HepG2 (cell line): ENCODE measurements around the gene DQX1. TPM values are rescaled to one million over a fixed set of nuclear protein-coding genes. Genes with fewer than 3 reads are reported as not detected.

Source experiments
- ATF7 ChIP-seq, 2 experiments: fragments of 450-650 bp in 1 of 2; sonication (generic) in 1 of 2; formaldehyde crosslinking in 1 of 2; IDR thresholded peaks; 2 replicates each; pipeline versions ENCODE4 v1.4.0 to v1.6.1; 2016 to 2020; ENCODE audit warnings: antibody characterized with exemption in 1 of 2, mild to moderate bottlenecking in 1 of 2, missing genetic modification reagents in 1 of 2
- CAMTA2 ChIP-seq: sonication (generic); formaldehyde crosslinking; IDR thresholded peaks from 2 replicates; pipeline ENCODE4 v1.4.0; 2020; ENCODE audit warnings: mild to moderate bottlenecking, missing genetic modification reagents, borderline replicate concordance
- CBX5 ChIP-seq: sonication (generic); formaldehyde crosslinking; IDR thresholded peaks from 2 replicates; pipeline ENCODE4 v1.4.0; 2020; ENCODE audit warnings: missing genetic modification reagents, borderline replicate concordance
- HOXA9 ChIP-seq: sonication (generic); formaldehyde crosslinking; IDR thresholded peaks from 2 replicates; pipeline ENCODE4 v1.8.1; 2022; ENCODE audit warnings: missing genetic modification reagents, mild to moderate bottlenecking, moderate library complexity, borderline replicate concordance
- KLF11 ChIP-seq: IDR thresholded peaks from 2 replicates; pipeline ENCODE4 v1.6.1; 2016; ENCODE audit warnings: missing compliant biosample characterization
- MYC ChIP-seq: sonication (generic); formaldehyde crosslinking; IDR thresholded peaks from 2 replicates; pipeline ENCODE4 v1.9.0; 2021; ENCODE audit warnings: missing genetic modification reagents, borderline replicate concordance
- NFRKB ChIP-seq: fragments of 450-650 bp; IDR thresholded peaks from 2 replicates; pipeline ENCODE4 v1.6.1; 2017
- NRL ChIP-seq: sonication (generic); formaldehyde crosslinking; IDR thresholded peaks from 2 replicates; pipeline ENCODE4 v1.5.0; 2020; ENCODE audit warnings: missing genetic modification reagents, mild to moderate bottlenecking, moderate library complexity, borderline replicate concordance
- THAP9 ChIP-seq: sonication (generic); formaldehyde crosslinking; IDR thresholded peaks from 2 replicates; pipeline ENCODE4; 2020; ENCODE audit warnings: missing genetic modification reagents, mild to moderate bottlenecking, borderline replicate concordance
- ZBTB21 ChIP-seq: sonication (generic); formaldehyde crosslinking; IDR thresholded peaks from 2 replicates; pipeline ENCODE4 v1.4.0; 2020; ENCODE audit warnings: missing genetic modification reagents
- ZNF230 ChIP-seq: sonication (generic); formaldehyde crosslinking; IDR thresholded peaks from 2 replicates; pipeline ENCODE4 v1.4.0; 2020; ENCODE audit warnings: mild to moderate bottlenecking, missing genetic modification reagents
- ZNF260 ChIP-seq: sonication (generic); formaldehyde crosslinking; IDR thresholded peaks from 2 replicates; pipeline ENCODE4 v1.4.0; 2020; ENCODE audit warnings: missing genetic modification reagents, low read depth, mild to moderate bottlenecking, borderline replicate concordance
- ZNF468 ChIP-seq: sonication (generic); formaldehyde crosslinking; IDR thresholded peaks from 2 replicates; pipeline ENCODE4 v1.8.0; 2022; ENCODE audit warnings: mild to moderate bottlenecking, moderate library complexity, missing genetic modification reagents
- ZNF776 ChIP-seq: sonication (generic); formaldehyde crosslinking; IDR thresholded peaks from 2 replicates; pipeline ENCODE4 v1.4.0; 2020; ENCODE audit warnings: mild to moderate bottlenecking, missing genetic modification reagents
- polyA plus RNA-seq, 8 experiments: library from polyadenylated mRNA; depleted of rRNA in 3 of 8; stranded (reverse) in 7 of 8; unstranded in 1 of 8; fragments of >200 nt; fragmentation: Illumina TruSeq in 4 of 8; extraction: Trizol in 4 of 8; gene quantifications; 2 replicates each; pipeline versions ENCODE4 v1.2.1 to v1.2.3, GENCODE V29; 2011 to 2016; ENCODE audit warnings: low read depth in 4 of 8, missing spikeins in 1 of 8, mixed read lengths in 1 of 8; ENCODE audit not compliant: insufficient read depth in 1 of 8
- total RNA-seq, 5 experiments: library from RNA; depleted of rRNA; stranded (reverse); fragments of >200 nt; fragmentation: Illumina TruSeq; extraction: Trizol; gene quantifications; 2 replicates each; pipeline ENCODE4 v1.2.3, GENCODE V29; 2016; ENCODE audit warnings: low read depth in 1 of 5
- TF ChIP-seq, protein P1 (sequence below): sonication (generic); formaldehyde crosslinking; IDR thresholded peaks from 2 replicates; pipeline ENCODE4 v1.4.0; 2020; ENCODE audit warnings: missing genetic modification reagents, mild to moderate bottlenecking, borderline replicate concordance
- TF ChIP-seq, protein P2 (sequence below): sonication (generic); formaldehyde crosslinking; IDR thresholded peaks from 2 replicates; pipeline ENCODE4 v1.8.1; 2023; ENCODE audit warnings: mild to moderate bottlenecking, missing genetic modification reagents
- TF ChIP-seq, protein P3 (sequence below): sonication (generic); formaldehyde crosslinking; IDR thresholded peaks from 2 replicates; pipeline ENCODE4 v1.4.0; 2020; ENCODE audit warnings: missing genetic modification reagents, borderline replicate concordance

DQX1 gene
- total and polyA plus RNA-seq, 2 of the 13 experiments (the other 11 are each of a cell fraction or from before 2014, with no cell fraction given): 27.6 to 89.8 TPM

- TF ChIP-seq, protein P1, sequence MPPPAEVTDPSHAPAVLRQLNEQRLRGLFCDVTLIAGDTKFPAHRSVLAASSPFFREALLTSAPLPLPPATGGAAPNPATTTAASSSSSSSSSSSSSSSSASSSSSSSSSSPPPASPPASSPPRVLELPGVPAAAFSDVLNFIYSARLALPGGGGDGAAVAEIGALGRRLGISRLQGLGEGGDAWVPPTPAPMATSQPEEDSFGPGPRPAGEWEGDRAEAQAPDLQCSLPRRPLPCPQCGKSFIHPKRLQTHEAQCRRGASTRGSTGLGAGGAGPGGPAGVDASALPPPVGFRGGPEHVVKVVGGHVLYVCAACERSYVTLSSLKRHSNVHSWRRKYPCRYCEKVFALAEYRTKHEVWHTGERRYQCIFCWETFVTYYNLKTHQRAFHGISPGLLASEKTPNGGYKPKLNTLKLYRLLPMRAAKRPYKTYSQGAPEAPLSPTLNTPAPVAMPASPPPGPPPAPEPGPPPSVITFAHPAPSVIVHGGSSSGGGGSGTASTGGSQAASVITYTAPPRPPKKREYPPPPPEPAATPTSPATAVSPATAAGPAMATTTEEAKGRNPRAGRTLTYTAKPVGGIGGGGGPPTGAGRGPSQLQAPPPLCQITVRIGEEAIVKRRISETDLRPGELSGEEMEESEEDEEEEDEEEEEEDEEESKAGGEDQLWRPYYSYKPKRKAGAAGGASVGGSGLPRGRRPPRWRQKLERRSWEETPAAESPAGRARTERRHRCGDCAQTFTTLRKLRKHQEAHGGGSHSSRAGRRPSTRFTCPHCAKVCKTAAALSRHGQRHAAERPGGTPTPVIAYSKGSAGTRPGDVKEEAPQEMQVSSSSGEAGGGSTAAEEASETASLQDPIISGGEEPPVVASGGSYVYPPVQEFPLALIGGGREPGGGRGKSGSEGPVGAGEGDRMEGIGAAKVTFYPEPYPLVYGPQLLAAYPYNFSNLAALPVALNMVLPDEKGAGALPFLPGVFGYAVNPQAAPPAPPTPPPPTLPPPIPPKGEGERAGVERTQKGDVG (CRISPR knock-in tag): peak; percentile 94
- TF ChIP-seq, protein P2, sequence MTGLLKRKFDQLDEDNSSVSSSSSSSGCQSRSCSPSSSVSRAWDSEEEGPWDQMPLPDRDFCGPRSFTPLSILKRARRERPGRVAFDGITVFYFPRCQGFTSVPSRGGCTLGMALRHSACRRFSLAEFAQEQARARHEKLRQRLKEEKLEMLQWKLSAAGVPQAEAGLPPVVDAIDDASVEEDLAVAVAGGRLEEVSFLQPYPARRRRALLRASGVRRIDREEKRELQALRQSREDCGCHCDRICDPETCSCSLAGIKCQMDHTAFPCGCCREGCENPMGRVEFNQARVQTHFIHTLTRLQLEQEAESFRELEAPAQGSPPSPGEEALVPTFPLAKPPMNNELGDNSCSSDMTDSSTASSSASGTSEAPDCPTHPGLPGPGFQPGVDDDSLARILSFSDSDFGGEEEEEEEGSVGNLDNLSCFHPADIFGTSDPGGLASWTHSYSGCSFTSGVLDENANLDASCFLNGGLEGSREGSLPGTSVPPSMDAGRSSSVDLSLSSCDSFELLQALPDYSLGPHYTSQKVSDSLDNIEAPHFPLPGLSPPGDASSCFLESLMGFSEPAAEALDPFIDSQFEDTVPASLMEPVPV (CRISPR knock-in tag): peak; percentile 94
- TF ChIP-seq HOXA9 (CRISPR knock-in tag): no peak; the same call in 1 of the 2 replicates
- no peak; the same call in 1 of the 2 replicates for TF ChIP-seq CAMTA2
- peak; percentile 96 for TF ChIP-seq ZNF776 (CRISPR knock-in tag)
- TF ChIP-seq KLF11 (CRISPR knock-in tag): peak; percentile 94; the same call in 1 of the 2 replicates
- TF ChIP-seq ZBTB21 (CRISPR knock-in tag): peak; percentile 64; the same call in 1 of the 2 replicates
- TF ChIP-seq, protein P3, sequence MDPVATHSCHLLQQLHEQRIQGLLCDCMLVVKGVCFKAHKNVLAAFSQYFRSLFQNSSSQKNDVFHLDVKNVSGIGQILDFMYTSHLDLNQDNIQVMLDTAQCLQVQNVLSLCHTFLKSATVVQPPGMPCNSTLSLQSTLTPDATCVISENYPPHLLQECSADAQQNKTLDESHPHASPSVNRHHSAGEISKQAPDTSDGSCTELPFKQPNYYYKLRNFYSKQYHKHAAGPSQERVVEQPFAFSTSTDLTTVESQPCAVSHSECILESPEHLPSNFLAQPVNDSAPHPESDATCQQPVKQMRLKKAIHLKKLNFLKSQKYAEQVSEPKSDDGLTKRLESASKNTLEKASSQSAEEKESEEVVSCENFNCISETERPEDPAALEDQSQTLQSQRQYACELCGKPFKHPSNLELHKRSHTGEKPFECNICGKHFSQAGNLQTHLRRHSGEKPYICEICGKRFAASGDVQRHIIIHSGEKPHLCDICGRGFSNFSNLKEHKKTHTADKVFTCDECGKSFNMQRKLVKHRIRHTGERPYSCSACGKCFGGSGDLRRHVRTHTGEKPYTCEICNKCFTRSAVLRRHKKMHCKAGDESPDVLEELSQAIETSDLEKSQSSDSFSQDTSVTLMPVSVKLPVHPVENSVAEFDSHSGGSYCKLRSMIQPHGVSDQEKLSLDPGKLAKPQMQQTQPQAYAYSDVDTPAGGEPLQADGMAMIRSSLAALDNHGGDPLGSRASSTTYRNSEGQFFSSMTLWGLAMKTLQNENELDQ: 0 out of 2 replicates have a peak, but pooled peaks have one; percentile 31
- TF ChIP-seq ATF7 (IDR thresholded peaks at IDR 0.05): no peak
- peak; percentile 83 for TF ChIP-seq ATF7 (CRISPR knock-in tag; IDR thresholded peaks at IDR 0.05)
- TF ChIP-seq ZNF230 (CRISPR knock-in tag): peak; percentile 78
- peak; percentile 98; the same call in 1 of the 2 replicates for TF ChIP-seq NRL (CRISPR knock-in tag)
- TF ChIP-seq ZNF260: no peak
- peak; percentile 96 for TF ChIP-seq THAP9 (CRISPR knock-in tag)
- TF ChIP-seq MYC (CRISPR knock-in tag): peak; percentile 85; the same call in 1 of the 2 replicates
- no peak for TF ChIP-seq NFRKB
- peak; percentile 88 for TF ChIP-seq CBX5 (CRISPR knock-in tag)
- peak; percentile 91 for TF ChIP-seq ZNF468
Observed at GRCh38 chr2:74472086-74472944, 53.7 kb downstream of the DQX1 start, which contains the start of gene MRPL53 (continued).
